HG03060 (cell line): Measurements from ENCODE around the gene PHF21A.
"Not testable (repeated sequence)": the region's sequence is repeated elsewhere in the genome, so short reads cannot be mapped to it uniquely, and the experiment has no call there.

Source experiments
- ATAC-seq: cut with Tn5 transposase; IDR thresholded peaks from one replicate; pipeline ENCODE4 v1.9.1; 2021; ENCODE audit warnings: low read depth, moderate number of reproducible peaks; ENCODE audit not compliant: unreplicated experiment

Gene PHF21A

GRCh38 chr11:46038529-46038928 is 82.7 kb downstream of the PHF21A start:
- no peak for ATAC-seq

DNA sequence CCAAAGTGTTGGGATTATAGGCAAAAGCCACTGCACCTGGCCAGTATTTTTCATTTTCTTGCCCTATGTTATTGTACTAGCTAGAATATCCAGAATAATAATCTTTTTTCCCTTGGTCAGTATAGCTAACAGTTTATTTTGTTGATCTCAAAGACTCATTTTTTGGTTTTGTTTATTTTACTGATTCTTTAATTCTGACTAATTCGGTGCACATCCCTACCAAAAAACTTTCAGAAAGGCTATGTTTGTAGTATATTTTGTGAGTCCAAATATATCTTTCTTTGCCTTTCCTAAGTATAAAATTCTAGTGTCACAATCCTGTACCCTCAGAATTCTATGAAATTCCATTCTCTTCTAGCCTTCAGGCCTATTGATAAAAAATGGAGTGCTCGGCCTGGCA is 84.3 kb downstream of the PHF21A start:
- ATAC-seq: no peak

DNA sequence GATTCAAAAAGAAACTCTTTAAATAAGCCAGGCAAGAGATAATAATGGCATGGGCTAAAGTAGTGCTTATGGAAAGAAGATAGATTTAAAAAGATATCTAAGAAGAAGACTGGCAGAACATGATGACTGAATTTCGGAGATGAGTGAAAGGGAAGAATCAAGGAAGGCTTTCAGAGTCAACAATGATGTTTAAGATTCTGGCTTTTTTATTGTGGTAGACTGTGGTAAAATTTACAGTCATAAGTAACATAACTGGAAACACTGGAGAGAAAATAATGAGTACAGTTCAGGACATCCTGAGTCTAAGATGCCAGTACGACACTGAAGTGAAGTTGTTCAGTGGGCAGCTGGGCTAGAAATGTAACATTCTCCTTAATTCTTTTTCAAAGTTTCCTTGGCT is 85.2 kb downstream of the PHF21A start:
- no peak for ATAC-seq

GRCh38 chr11:46034041-46034440 is 87.2 kb downstream of the PHF21A start:
- no peak for ATAC-seq

- no peak for ATAC-seq
Measured at GRCh38 chr11:46026606-46027293, 94.5 kb downstream of the PHF21A start.

DNA sequence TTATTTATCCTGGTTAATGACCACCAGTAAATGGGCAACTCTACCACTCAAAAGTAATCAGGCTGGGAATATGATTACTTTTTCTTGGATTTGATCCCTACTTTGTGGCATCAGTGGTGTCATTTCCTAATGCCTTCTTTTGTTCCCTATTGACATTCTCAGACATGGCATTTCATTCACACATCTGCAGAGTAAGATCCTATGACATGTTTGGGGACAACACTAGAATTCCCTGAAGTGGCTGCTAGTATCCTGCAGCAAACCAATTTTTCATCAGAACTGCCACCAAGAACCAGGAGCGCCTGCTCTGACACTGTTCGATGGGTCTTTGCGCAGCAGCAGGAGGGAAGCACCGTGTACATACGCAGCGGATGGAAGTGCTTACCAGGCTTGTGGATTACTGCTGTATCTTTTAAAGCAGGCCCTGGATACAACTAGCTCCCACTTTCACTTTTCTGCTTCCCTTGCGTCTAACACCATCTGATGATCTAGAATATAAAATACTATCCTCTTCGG is 101.1 kb downstream of the PHF21A start:
- ATAC-seq: no peak

DNA sequence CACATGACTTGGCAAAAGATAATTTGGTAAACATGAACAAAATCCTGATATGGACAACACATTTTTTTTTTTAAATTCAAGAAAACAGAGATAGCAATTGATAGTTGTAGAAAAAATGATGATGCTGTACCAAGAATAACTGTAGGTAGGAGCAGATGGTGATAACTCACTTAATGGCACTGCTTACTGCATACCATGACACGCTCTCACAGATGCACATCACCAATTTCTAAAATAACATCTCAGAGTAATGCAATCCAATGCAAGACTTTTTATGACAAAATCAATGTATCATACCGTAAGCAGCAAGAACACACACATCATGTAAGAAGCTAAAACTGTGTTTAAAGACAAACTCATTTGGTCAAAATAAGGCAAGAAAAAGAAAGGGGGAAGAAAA is 102.6 kb downstream of the PHF21A start:
- ATAC-seq: no peak

DNA sequence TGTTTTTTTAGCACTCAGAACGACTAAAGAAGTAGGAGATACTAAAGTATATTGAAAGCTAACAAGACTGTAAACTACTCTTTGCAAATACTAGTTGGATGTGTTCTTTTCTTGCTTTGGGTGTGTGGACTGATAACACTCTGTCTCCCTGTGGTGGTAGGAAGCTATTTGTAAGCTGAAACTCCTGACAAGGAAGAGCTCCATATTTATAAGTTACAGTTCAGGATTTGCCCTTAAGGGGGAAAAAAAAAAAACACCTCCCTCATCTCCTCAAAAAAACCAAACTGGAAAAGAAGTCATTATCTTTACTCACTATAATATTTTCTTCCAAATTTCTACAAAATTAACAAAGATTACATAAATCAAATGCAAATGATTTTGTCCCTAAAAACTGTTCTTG is 103.9 kb downstream of the PHF21A start:
- no peak for ATAC-seq

DNA sequence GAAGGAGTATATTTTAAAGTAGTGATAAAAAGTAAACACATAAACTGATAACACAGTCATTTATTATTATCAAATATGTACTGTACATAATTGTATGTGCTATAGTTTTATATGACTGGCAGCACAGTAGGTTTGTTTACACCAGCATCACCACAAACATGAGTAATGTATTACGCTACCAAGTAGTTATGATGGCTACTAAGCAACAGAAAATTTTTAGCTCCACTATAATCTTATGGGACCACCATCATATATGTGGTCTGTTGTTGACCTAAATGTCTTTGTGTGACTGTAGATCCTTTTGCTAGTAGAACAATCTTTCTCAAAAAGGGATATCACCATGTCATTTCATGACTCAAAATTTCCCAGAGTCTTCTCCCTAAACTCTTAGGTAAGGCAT is 105.3 kb downstream of the PHF21A start:
- ATAC-seq: no peak

- ATAC-seq: not testable (repeated sequence)
Measured at GRCh38 chr11:46014168-46014567, 107.1 kb downstream of the PHF21A start.

- no peak for ATAC-seq
Measured at GRCh38 chr11:46012185-46012584, 109.1 kb downstream of the PHF21A start.

DNA sequence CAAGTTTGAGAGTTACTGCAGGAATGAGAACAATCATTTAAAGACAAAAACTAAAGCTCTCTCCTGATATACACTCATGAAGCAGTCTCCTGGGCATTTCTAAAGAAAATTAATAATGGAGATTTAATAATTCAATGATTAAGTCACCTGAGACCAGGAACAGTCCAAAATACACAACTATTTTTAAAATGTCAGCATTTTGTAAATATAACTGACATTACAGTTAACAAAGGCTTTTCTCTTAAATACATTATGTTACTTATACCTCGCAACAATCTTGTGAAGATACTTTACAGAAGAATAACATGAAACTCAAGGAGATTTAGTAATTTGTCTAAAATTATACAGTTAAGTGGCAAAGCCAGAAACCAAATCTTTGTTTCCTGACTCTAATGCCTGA is 111.2 kb downstream of the PHF21A start:
- ATAC-seq: no peak

GRCh38 chr11:46009647-46010046 is 111.6 kb downstream of the PHF21A start:
- no peak for ATAC-seq

DNA sequence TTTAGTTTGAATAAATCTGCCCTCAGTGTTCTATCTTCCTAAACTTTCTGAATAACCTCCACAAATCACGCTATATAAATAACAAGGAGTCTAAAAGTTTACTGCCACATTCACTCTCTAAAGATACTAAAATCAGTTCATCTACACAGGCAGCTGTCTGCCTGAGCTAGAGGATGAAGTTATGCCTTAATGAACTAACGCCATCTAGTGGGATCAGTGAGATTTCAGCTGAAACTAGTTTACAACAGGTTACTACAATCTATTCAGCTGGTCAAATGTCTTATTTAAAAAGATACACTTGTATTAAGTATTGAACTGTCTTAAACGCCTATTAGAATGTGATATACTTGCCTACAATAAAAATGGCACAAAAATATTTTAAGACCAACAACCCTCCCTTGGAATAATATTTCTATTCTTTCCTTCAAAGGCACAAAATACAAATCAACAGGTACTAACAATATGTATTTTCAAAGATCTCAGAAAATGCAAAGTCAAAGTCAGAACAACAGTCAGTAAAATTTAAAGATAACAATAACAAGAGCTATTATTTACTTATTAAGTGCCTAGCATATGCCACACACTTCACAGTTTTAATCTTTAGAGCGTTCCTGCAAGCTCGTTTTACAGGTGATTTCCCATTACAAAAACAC is 114.7 kb downstream of the PHF21A start:
- ATAC-seq: no peak

- no peak for ATAC-seq
Measured at GRCh38 chr11:46003572-46003971, 117.7 kb downstream of the PHF21A start.

DNA sequence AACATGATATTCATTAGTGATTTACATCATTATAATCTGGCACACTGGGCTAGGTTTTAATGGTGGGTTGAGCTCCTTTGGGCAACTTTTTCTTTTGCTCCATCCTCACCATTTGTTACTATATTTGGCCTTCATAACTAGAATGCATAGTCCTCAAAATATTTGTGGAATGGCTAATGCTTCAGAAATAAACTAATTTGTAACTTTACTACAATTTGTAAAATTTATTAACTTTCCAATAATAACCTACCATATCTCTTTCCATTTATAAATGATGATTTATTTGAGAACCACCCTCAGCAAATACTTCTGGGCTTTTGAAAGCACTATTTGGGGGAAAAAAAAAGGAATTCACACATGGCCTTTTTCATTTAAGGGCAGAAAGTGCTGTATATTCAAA is 119.1 kb downstream of the PHF21A start:
- ATAC-seq: no peak

DNA sequence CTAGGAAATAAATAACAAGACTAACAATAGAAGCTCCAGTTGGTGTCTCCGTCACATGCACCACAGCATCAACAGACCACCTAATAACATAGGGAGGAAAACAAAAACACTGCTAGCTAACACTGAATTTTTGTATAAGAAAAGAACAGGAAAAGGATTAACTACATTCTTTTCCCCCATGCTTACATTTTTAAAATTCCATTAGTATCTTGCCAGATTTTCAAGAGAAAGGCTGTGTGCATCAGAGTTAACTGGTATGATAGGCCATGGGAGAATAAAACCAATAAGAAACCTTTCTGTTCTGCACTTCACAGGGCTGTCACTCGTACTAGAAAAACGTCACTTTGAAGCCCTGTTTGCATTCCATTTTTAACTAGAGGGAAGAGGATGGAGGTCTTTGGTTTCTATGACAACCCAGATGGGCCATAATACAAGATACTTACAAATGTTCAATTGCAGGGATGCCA is 119.8 kb downstream of the PHF21A start:
- no peak for ATAC-seq

- no peak for ATAC-seq
Measured at GRCh38 chr11:45997599-45997998, 123.7 kb downstream of the PHF21A start.

DNA sequence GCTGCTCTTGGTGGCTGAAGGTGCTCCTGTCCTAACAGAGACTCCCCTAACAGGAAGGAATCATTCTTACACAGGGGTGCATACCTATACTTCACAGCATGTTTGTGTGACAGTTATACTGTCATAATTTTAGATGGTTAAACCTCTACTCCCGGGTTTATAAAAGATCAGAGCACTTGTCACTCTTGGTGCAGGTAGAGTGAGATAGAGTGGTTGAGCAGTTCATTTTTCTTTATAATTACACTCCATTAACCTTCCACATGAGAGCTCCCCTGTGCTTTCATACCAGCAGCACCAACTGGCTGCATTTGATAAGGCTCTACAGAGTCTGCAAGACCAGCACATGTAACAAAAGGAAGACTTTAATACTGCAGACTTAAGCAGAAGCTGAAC is 125.9 kb downstream of the PHF21A start:
- no peak for ATAC-seq

- ATAC-seq: no peak
Measured at GRCh38 chr11:45994371-45995341, 126.6 kb downstream of the PHF21A start.

GRCh38 chr11:45993531-45994001 is 127.7 kb downstream of the PHF21A start:
- ATAC-seq: no peak
